Peyer's patch (tissue), 4 donors: Measurements from ENCODE around the gene KCNG4. TPM values are rescaled to one million over a fixed set of nuclear protein-coding genes. Genes with fewer than 3 reads are reported as not detected.

Experiments used
- DNase-seq, 3 donors: peaks; one replicate each; pipeline ENCODE4 v3.0.0-alpha.2; 2017 to 2019
- H3K27ac ChIP-seq, 4 donors: fragments of 200-600 bp; sonication (generic); one replicate each; pipeline ENCODE4 v1.5.1; 2016 to 2019
- H3K27me3 ChIP-seq, 2 donors: fragments of 200-600 bp; sonication (generic); one replicate each; pipeline ENCODE4 v1.5.1; 2019
- H3K36me3 ChIP-seq, 3 donors: fragments of 200-600 bp; sonication (generic); one replicate each; pipeline ENCODE4 v1.5.1; 2016 to 2019
- H3K4me1 ChIP-seq, 4 donors: fragments of 200-600 bp; sonication (generic); one replicate each; pipeline ENCODE4 v1.5.1; 2016 to 2019
- H3K4me3 ChIP-seq, 4 donors: fragments of 200-600 bp; sonication (generic); 1 replicate in 3 of 4; 2 replicates in 1 of 4; pipeline ENCODE4 v1.5.1; 2016 to 2019; ENCODE audit warnings: mild to moderate bottlenecking in 1 of 4
- H3K9me3 ChIP-seq, 4 donors: fragments of 200-600 bp; sonication (generic); one replicate each; pipeline ENCODE4 v1.5.1; 2016 to 2019; ENCODE audit warnings: mild to moderate bottlenecking in 1 of 4
- CTCF ChIP-seq, 6 experiments: fragments of 450-650 bp in 4 of 6; fragments of 200-600 bp in 2 of 6; sonication (generic) in 1 of 6; IDR thresholded peaks; one replicate each; pipeline ENCODE4 v1.5.1; 2017 to 2019; ENCODE audit warnings: antibody characterized with exemption in 6 of 6, mild to moderate bottlenecking in 3 of 6, moderate library complexity in 1 of 6
- POLR2A ChIP-seq, 2 donors: fragments of 450-650 bp; IDR thresholded peaks; one replicate each; pipeline ENCODE4 v1.5.1; 2017; ENCODE audit warnings: antibody characterized with exemption in 2 of 2, mild to moderate bottlenecking in 2 of 2, moderate library complexity in 2 of 2
- total RNA-seq, 4 donors: library from RNA; depleted of rRNA; stranded (reverse); fragments of >200 nt; gene quantifications; one replicate each; pipeline ENCODE4 v1.1.0, GENCODE V29; 2016

The KCNG4 gene
- total RNA-seq, 4 donors from 2014 or later, result not detected

- no peak overlapping the region for H3K4me3 ChIP-seq
- peak overlapping the region in 2 of 4 donors; percentile 17 to 25 for H3K27ac ChIP-seq
- DNase-seq, result no peak
- no peaks in the 10 kb centered on the region for H3K9me3 ChIP-seq
- no peaks in the 10 kb centered on the region for H3K27me3 ChIP-seq
- peaks cover 0 to 46% (median 0%) of the 10 kb centered on the region in 3 donors for H3K36me3 ChIP-seq
- peaks cover 0 to 18% (median 7%) of the 10 kb centered on the region in 4 donors for H3K4me1 ChIP-seq
- TF ChIP-seq POLR2A (IDR thresholded peaks at IDR 0.05) (no peak), CTCF (IDR thresholded peaks at IDR 0.05) (no peak)
These were observed 55.0 kb downstream of the KCNG4 start for GRCh38 chr16:84184775-84185174.

- Histone ChIP-seq H3K9me3 (no peaks in the 10 kb centered on the region), H3K36me3 (peaks cover 0 to 53% (median 0%) of the 10 kb centered on the region in 3 donors)
- peak in 1 of 6 experiments; percentile 22 for TF ChIP-seq CTCF (IDR thresholded peaks at IDR 0.05)
- TF ChIP-seq POLR2A (IDR thresholded peaks at IDR 0.05), result no peak
These were observed 55.8 kb downstream of the KCNG4 start for GRCh38 chr16:84183911-84184591.

GRCh38 chr16:84183572-84183875, 56.3 kb downstream of the KCNG4 start:
- peak overlapping the region in 2 of 4 donors; percentile 19 to 25 for H3K27ac ChIP-seq
- peaks cover 0 to 58% (median 0%) of the 10 kb centered on the region in 3 donors for H3K36me3 ChIP-seq
- no peak for TF ChIP-seq POLR2A (IDR thresholded peaks at IDR 0.05)
- no peak for TF ChIP-seq CTCF (IDR thresholded peaks at IDR 0.05)
- H3K9me3 ChIP-seq, result no peaks in the 10 kb centered on the region
- H3K4me1 ChIP-seq, result peaks cover 0 to 18% (median 7%) of the 10 kb centered on the region in 4 donors
- no peak for DNase-seq
- H3K27me3 ChIP-seq, result no peaks in the 10 kb centered on the region
- H3K4me3 ChIP-seq, result no peak overlapping the region

More at GRCh38 chr16:84183911-84184591, 55.8 kb downstream of the KCNG4 start:
- Histone ChIP-seq H3K27ac (peak overlapping the region in 2 of 4 donors; percentile 19 to 25), H3K4me1 (peaks cover 0 to 18% (median 7%) of the 10 kb centered on the region in 4 donors), H3K4me3 (no peak overlapping the region), H3K27me3 (no peaks in the 10 kb centered on the region)
- DNase-seq, result no peak

- no peaks in the 10 kb centered on the region for H3K27me3 ChIP-seq
- no peaks in the 10 kb centered on the region for H3K9me3 ChIP-seq
- H3K36me3 ChIP-seq, result peaks cover 0 to 62% (median 0%) of the 10 kb centered on the region in 3 donors
- TF ChIP-seq CTCF (IDR thresholded peaks at IDR 0.05) (no peak), POLR2A (IDR thresholded peaks at IDR 0.05) (no peak)
- peaks cover 0 to 18% (median 7%) of the 10 kb centered on the region in 4 donors for H3K4me1 ChIP-seq
- no peak overlapping the region for H3K4me3 ChIP-seq
- no peak overlapping the region for H3K27ac ChIP-seq
- no peak for DNase-seq
These were observed 56.9 kb downstream of the KCNG4 start for GRCh38 chr16:84182680-84183571.

GRCh38 chr16:84182104-84182503, 57.7 kb downstream of the KCNG4 start:
- TF ChIP-seq POLR2A (IDR thresholded peaks at IDR 0.05) (no peak), CTCF (IDR thresholded peaks at IDR 0.05) (no peak)
- H3K27ac ChIP-seq, result no peak overlapping the region
- peaks cover 0 to 62% (median 0%) of the 10 kb centered on the region in 3 donors for H3K36me3 ChIP-seq
- DNase-seq, result no peak
- no peaks in the 10 kb centered on the region for H3K9me3 ChIP-seq
- peaks cover 3 to 25% (median 7%) of the 10 kb centered on the region in 4 donors for H3K4me1 ChIP-seq
- no peaks in the 10 kb centered on the region for H3K27me3 ChIP-seq
- H3K4me3 ChIP-seq, result no peak overlapping the region
